ENCODE results near the gene PATJ. TPM values are rescaled to one million over a fixed set of nuclear protein-coding genes. Genes with fewer than 3 reads are reported as not detected.

PATJ gene
- total and polyA plus RNA-seq, 8 donors: 27.6 to 58.8 (median 38.8) TPM

DNA sequence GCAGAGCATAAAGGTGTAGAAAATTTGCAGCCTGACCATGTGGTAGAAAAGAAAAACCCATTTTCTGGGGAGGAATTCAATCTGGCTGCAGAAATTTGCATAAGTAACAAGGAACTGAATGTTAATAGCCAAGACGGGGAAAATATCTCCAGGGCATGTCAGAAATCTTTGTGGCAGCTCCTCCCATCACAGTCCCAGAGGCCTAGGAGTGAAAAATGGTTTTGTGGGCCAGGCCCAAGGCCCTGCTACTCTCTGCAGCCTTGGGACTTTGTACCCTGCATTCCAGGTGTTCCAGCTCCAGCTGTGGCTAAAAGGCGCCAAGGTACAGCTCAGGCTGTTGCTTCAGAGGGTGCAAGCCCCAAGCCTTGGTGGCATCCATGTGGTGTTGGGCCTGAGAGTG, 152.9 kb downstream of the PATJ start:
- TF ChIP-seq, protein P1, sequence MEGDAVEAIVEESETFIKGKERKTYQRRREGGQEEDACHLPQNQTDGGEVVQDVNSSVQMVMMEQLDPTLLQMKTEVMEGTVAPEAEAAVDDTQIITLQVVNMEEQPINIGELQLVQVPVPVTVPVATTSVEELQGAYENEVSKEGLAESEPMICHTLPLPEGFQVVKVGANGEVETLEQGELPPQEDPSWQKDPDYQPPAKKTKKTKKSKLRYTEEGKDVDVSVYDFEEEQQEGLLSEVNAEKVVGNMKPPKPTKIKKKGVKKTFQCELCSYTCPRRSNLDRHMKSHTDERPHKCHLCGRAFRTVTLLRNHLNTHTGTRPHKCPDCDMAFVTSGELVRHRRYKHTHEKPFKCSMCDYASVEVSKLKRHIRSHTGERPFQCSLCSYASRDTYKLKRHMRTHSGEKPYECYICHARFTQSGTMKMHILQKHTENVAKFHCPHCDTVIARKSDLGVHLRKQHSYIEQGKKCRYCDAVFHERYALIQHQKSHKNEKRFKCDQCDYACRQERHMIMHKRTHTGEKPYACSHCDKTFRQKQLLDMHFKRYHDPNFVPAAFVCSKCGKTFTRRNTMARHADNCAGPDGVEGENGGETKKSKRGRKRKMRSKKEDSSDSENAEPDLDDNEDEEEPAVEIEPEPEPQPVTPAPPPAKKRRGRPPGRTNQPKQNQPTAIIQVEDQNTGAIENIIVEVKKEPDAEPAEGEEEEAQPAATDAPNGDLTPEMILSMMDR (IDR thresholded peaks at IDR 0.05): no peak
- no peak for ATAC-seq

DNA sequence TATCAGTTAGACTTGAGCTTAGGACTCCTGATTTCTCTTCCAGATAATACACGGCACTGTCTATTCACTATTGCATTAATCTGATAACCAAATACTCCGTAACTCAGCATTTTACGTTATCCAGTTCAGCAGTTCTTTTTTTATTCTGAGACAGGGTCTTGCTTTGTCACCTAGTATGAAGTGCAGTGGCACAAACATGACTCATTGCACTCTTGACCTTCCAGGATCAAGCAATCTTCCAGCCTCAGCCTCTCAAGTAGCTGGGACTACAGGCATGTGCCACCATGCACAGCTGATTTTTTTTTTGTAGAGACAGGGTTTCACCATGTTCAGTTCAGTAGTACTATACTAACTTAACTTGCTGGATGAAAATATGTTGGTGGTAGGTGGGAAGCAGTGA, 156.4 kb downstream of the PATJ start:
- intact Hi-C loops (cut with DNase I): no loop called here
- no peak for DNase-seq
- H3K9me3 ChIP-seq: no peaks in the 10 kb centered on the region
- no peaks in the 10 kb centered on the region for H3K4me1 ChIP-seq
- no peak overlapping the region for H3K27ac ChIP-seq
- TF ChIP-seq, protein P1 (IDR thresholded peaks at IDR 0.05): no peak
- H3K36me3 ChIP-seq: no peaks in the 10 kb centered on the region
- ATAC-seq: peak; percentile 73
- no peak overlapping the region for H3K4me3 ChIP-seq
- no peaks in the 10 kb centered on the region for H3K27me3 ChIP-seq

More for the DNA sequence above, 152.9 kb downstream of the PATJ start:
- Histone ChIP-seq H3K4me1 (no peaks in the 10 kb centered on the region), H3K36me3 (no peaks in the 10 kb centered on the region), H3K27me3 (no peaks in the 10 kb centered on the region), H3K27ac (no peak overlapping the region), H3K4me3 (no peak overlapping the region), H3K9me3 (no peaks in the 10 kb centered on the region)
- DNase-seq: no peak
- intact Hi-C loops (cut with DNase I): no loop called here

DNA sequence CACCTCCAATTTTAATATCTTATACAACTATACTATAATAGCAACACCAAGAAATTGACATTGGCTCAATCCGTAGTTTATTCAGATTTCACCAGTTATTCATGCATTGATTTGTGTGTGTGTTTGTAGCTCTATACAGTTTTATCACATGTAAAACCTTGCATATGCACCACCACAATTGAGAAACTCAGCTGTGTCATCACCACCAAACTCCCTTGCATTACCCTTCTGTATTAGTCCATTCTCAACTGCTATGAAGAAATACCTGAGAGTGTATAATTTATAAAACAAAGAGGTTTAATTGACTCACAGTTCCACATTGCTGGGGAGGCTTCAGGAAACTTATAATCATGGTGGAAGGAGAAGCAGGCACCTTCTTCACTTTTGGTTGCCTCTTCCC, 162.1 kb downstream of the PATJ start:
- H3K9me3 ChIP-seq: no peaks in the 10 kb centered on the region
- intact Hi-C loops (cut with DNase I): no loop called here
- no peaks in the 10 kb centered on the region for H3K4me1 ChIP-seq
- no peak for ATAC-seq
- no peak overlapping the region for H3K4me3 ChIP-seq
- H3K27ac ChIP-seq: no peak overlapping the region
- no peaks in the 10 kb centered on the region for H3K27me3 ChIP-seq
- TF ChIP-seq, protein P1 (IDR thresholded peaks at IDR 0.05): no peak
- no peak for DNase-seq
- peaks cover 0 to 7% of the 10 kb centered on the region in 2 donors for H3K36me3 ChIP-seq

DNA sequence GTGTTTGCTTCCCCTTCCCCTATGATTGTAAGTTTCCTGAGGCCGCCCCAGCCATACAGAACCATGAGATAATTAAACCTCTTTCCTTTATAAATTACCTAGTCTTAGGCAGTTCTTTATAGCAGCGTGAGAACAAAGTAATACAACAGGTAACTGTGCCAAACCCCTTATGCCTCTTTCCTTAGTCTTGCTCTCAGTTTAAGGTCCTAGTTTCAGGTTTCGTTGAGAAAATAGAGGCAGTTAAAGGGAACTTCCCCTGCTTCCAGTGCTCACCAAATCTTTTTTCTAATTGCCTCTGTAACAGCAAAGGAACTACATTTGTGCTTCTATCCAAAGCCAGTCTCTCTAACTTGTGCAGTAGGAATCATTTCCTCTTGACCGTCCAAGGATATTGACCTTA, 164.8 kb downstream of the PATJ start:
- peaks cover 0 to 13% of the 10 kb centered on the region in 2 donors for H3K36me3 ChIP-seq
- H3K4me3 ChIP-seq: no peak overlapping the region
- no peak for DNase-seq
- H3K27ac ChIP-seq: no peak overlapping the region
- intact Hi-C loops (cut with DNase I): no loop called here
- H3K4me1 ChIP-seq: no peaks in the 10 kb centered on the region
- ATAC-seq: no peak
- H3K9me3 ChIP-seq: no peaks in the 10 kb centered on the region
- TF ChIP-seq, protein P1 (IDR thresholded peaks at IDR 0.05): no peak
- H3K27me3 ChIP-seq: no peaks in the 10 kb centered on the region

DNA sequence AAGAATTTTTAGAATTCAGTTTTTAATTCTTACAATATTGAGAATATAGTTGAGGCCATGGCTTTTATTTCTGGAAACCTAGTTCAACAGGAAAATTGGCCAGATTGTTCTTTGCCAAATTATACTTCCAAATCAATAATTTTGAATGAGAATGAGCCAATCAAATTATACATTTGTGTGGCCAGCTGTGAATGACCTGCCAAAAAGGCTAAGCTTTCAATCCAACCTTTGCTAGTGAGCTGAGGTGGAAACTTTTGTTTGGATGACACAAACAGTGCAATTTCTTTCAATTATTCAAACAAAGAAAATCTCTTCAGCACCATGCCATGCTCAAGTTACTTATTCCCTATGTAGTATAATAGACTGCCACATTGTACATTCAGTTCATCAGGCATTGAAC, 167.8 kb downstream of the PATJ start:
- Histone ChIP-seq H3K27me3 (no peaks in the 10 kb centered on the region), H3K4me3 (no peak overlapping the region), H3K27ac (no peak overlapping the region), H3K36me3 (peaks cover 0 to 13% of the 10 kb centered on the region in 2 donors), H3K4me1 (no peaks in the 10 kb centered on the region), H3K9me3 (no peaks in the 10 kb centered on the region)
- DNase-seq: no peak
- no peak for ATAC-seq
- TF ChIP-seq, protein P1 (IDR thresholded peaks at IDR 0.05): no peak
- intact Hi-C loops (cut with DNase I): no loop called here
